Stimulated activated CD8-positive, alpha-beta memory T cell treated with anti-CD3 and anti-CD28 coated beads, Interleukin-4, amount 100 ng/mL, for 48 hours (primary cell): Measurements from ENCODE around the gene PODNL1.
A peak's percentile ranks its signal among the peaks of the same experiment; 100 is the strongest.
"Not testable (repeated sequence)": the region's sequence is repeated elsewhere in the genome, so short reads cannot be mapped to it uniquely, and the experiment has no call there.

Experiments used
- DNase-seq: peaks from one replicate; pipeline ENCODE4 v3.0.0-alpha.2; 2020

Gene PODNL1

DNA sequence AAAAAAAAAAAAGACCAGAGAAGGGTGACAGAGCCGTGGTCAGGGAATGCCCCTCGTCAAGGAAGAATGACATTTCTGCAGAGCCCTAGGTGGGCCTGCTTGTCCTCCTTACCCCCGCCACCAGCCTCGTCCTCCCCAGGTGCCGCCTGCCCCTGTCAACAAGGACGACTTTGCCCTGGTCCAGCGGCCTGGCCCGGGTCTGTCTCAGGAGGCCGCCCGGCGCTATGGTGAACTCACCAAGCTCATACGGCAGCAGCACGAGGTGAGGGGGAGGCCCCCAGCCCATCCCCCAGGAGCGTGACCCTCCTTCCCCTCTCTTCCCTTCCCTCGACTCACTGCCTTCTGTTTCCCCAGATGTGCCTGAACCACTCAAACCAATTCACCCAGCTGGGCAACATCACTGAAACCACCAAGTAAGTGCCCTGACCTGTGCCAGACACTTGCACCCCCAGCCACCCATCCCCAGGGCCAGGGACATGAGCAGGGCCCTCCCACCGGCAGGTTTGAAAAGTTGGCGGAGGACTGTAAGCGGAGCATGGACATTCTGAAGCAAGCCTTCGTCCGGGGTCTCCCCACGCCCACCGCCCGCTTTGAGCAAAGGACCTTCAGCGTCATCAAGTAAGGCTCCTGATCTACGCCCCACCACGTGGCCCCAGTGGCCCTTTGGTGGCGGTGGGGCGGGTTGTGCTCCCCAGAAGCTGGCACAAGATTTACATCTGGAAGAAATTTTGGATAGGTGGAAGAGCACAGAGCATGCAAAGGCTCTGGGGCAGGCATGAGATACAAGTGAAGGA is 14.8 kb downstream of the PODNL1 start:
- no peak for DNase-seq

DNA sequence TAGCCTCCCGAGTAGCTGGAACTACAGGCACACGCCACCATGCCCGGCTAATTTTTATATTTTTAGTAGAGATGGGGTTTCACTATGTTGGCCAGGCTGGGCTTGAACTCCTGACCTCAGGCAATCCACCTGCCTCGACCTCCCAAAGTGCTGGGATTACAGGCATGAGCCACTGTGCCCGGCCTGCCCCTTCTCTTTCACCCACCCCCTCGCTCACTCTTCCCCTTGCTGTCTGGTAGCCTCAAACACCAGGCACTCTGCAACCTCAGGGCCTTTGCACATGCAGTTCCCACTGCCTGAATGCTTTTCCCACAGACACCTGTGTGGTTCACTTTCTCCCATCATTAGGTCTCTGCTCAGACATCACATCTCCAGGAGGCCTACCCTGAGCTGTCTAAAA is 16.1 kb downstream of the PODNL1 start:
- not testable (repeated sequence) for DNase-seq

DNA sequence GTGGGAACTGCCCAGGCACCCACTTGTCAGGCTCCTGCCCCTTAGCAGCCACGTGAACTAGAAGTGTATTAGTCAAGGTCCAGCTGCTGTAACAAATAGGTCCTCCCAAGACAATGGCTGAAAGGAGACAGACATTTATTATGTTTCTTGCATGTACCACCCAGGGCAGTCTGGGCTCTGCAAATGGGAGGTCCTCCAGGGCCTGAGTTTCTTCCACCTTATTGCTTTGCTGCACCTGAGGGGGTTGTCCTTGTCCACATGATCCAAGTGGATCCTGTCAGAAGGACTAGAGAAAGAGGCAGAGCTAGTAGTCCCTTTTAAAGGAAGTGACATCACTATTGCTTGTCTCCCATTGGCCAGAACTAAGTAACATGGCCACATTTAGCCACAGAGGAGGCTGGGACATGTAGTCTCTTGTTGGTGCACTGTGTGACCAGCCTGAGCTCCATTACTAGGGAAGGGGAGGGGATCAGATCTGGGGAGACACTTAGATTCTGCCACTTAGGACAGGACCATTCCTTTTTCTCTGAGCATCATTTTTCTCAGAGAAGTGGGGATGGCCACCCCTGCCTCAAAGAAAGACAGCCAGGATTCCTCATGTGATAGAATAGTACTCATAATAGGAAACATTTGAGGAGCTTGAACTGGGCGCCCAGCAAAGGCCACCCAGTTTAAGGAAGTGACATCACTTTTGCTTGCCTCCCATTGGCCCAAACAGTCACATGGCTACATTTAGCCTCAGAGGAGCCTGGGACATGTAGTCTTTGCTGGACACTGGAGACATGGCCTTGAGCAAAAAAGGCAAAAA is 17.1 kb downstream of the PODNL1 start:
- DNase-seq, result peak; percentile 48

DNA sequence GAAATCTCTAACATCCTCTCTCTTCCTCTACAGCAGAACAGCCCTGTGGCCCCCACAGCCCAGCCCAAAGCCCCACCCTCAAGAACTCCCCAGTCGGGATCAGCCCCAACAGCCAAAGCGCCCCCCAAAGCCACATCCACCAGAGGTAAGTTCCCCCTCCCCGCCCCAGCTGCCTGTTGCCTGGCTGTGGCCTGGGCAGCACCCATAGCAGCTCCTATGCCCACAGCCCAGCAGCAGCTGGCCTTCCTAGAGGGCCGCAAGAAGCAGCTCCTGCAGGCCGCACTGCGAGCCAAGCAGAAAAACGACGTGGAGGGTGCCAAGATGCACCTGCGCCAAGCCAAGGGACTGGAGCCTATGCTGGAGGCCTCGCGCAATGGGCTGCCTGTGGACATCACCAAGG is 17.7 kb downstream of the PODNL1 start:
- DNase-seq, result no peak

DNA sequence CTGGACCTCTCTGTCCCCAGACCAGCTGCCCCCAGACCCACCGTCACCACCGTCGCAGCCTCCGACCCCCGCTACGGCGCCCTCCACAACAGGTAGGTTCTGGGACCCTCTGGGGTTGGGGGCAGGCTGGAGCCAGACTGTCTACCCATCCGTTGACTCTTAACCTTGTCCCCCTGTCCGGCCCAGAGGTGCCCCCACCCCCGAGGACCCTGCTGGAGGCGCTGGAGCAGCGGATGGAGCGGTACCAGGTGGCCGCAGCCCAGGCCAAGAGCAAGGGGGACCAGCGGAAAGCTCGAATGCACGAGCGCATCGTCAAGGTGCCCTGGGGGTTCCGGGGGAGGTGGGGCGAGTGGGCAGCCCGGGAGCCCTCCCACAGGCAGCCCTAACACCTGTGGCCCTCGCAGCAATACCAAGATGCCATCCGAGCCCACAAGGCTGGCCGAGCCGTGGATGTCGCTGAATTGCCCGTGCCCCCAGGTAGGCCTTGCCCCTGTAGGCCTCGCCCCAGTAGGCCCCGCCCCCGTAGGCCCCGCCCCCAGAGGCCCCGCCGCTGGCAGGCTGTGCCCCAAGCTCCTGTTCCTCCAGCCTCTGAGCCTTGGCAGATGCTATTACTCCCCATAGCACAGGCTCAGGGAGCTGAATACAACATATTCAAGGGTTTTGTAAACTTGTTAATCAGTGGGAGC is 19.3 kb downstream of the PODNL1 start:
- DNase-seq, result no peak

DNA sequence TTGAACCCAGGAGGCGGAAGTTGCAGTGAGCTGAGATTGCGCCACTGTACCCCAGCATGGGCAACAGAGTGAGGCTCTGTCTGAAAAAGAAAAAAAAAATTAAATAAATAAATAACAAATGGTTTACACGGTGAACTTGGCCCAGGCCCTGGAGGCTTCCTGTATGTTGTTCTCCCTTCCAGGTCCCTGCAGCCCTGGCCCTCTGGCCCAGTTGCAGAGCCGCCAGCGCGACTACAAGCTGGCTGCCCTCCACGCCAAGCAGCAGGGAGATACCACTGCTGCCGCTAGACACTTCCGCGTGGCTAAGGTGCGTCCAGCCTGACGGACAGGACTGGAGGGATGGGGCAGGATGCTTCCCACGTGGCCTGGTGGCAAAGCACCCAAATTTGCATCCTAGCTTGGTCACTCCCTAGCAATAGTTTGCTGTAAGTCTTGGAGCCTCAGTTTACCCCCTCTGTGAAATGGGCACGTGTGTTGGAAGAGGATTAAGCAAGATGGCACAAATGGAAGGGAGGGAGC is 20.3 kb downstream of the PODNL1 start:
- DNase-seq, result no peak

DNA sequence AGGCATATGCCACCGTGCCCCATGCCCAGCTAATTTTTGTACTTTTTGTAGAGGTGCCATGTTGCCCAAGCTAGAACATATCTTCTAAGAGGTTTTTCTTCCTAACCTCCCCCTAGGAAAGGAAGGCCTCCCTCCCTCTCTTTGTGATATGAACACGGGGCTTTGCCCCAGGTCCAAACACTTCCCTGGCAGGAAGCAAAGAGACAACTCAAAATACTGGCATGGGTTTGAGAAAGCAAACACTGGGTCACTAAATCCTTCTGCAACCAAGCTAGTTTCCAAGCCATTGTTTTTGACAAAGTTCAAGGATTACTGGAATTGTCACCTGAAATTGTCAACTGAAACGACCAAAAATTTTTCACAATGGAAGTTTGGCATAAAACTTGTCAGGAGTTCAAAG is 23.4 kb downstream of the PODNL1 start:
- DNase-seq, result no peak

DNA sequence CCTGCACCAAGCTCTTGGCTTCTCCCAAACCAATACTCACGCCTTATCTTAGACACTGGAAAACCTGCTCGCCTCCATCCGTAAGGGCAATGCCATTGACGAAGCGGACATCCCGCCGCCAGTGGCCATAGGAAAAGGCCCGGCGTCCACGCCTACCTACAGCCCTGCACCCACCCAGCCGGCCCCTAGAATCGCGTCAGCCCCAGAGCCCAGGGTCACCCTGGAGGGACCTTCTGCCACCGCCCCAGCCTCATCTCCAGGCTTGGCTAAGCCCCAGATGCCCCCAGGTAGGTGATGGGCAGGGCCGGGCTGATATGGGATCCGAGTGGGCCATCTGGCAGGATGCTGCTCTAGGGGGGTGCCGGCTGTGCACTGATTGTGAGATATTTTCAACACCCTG is 24.9 kb downstream of the PODNL1 start:
- DNase-seq, result no peak

DNA sequence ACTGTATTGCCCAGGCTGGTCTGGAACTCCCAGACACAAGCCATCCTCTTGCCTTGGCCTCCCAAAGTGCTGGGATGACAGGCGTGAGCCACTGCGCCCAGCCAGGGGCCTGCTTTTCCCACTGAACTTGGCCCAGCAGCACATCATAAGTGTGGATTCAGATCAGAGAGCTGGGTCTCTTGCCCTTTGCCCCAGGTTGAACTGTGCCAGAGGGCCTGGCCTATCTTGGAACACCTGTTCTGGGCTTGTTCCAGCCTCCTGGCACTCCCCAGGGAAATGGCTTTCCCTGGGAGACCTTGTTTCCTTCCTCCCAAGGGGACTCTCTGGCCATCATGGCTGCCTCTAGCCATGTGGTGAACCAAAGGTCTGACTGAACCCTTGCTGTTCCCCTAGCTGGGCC is 28.8 kb downstream of the PODNL1 start:
- DNase-seq, result no peak

DNA sequence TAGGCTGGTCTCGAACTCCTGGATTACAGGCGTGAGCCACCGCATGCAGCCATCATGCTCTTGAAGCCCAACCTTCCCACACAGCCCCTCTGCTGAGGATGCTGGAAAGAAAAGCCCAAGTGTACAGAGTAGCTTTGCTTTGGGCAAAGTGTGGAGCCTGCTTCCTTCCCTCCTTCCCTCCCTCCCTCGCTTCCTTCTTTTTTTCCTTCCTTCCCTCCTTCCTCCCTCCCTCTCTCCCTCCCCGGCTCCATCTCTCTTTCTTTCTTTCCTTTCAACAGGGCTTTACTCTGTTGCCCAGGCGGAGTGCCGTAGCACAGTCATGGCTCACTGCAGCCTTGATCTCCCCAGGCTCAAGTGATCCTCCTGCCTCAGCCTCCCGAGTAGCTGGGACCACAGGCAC is 29.5 kb downstream of the PODNL1 start:
- DNase-seq, result no peak

DNA sequence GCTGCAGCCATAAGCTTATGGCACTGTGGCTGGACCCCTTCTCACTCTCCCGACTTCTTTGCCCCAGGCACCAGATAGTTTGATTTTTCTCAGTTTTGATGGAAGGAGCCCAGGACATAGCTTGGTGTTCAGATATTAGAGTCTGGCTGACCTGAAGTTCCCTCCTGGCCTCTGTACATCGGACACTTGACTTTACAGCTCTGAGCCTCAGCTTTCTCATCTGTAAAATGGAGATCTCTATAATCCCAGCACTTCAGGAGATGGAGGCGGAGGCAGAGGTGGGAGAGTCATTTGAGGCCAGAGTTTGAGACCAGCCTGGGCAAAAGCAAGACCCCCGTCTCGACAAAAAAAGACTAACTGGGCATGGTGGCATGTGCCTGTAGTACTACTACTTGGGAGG is 31.3 kb downstream of the PODNL1 start:
- no peak for DNase-seq

DNA sequence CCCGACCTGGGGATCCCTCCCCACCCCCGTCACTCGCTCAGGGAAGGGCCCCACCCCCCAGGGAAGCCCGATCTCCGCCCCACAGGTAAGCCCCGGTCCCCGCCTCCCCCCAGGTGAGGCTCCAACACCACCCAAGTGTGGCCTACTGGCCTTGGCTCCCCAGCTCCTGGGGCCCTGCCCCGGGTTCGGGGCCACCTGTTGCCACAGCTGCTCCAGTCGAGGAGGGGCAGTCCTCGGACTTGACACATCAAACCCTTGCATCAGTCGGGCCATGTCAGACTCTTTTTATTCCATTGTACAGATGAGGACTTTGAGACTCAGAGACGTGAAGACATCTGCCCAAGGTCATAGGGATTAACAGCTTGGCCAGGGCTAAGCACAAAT is 31.7 kb downstream of the PODNL1 start:
- DNase-seq, result peak; percentile 46

DNA sequence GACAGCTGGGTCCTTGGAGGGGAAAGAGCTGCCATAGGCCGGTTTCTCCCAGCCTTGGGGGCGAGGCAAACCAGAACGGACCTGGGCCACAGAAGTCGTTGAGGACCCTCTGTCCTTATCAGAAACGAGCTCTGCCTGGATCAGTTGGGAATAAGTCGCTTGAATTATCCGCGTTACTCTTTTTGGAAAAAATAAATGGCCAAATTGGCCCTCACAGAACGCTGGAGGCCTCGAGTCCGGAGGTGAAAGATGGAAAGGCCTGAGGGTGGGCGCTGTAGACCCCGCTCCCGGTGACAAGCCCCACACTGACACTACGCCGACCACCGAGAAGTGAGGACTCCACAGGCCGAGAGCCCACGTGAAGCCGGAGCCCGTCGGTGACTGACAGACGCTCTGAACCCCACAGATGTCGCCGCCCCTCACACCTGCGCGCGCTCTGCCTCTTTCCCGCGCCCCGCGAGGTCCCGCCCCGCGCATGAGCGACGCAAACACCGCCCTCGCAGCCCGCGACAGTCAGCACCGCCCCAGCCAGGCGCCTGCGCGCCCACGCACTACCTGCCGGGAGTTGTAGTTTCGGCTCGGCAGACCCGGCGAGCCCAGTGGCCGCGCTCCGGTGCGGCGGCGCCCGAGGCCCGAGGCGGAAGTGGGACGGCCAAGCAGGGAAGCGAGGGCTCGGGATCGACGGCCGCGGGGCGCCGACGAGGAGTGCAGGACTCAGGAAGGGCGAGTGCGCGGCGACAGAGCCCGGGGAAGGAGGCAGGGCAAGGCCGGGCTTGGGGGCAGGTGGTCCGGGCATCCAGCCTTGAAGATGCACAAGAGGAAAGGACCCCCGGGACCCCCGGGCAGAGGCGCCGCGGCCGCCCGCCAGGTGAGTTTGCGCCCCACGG is 32.3 kb downstream of the PODNL1 start, which contains the start of the genes BRME1 and CC2D1A:
BRME1 (minus strand) TSS at position 484 of the 887 bp plus-strand sequence. CDS start 1,225 bp downstream, outside the sequence.
CC2D1A (plus strand) TSS at position 568 of the 887 bp plus-strand sequence; CDS start at position 809, 241 bp downstream.
- DNase-seq, result peak; percentile 98

DNA sequence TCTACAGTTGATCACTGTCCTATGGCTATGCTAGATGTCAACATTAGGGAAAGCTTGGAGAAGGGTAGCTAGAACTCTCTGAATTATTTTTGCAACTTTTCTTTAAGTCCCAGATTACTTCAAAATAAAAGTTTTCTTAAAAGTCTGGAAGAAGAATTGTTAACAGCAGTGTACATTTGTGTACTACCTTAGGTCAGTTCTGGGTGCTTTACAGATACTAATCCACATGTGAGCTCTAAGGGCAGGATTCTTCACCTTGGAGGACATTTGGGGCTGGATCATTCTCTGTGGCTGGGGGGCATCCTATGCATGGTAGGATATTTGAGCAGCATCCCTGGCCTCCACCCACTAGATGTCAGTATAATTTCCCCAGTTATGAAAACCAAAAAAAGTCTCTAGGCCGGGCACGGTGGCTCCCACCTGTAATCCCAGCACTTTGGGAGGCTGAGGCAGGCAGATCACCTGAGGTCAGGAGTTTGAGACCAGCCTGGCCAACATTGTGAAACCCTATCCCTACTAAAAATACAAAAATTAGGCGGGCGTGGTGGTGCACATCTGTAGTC is 35.1 kb downstream of the PODNL1 start:
- no peak for DNase-seq

DNA sequence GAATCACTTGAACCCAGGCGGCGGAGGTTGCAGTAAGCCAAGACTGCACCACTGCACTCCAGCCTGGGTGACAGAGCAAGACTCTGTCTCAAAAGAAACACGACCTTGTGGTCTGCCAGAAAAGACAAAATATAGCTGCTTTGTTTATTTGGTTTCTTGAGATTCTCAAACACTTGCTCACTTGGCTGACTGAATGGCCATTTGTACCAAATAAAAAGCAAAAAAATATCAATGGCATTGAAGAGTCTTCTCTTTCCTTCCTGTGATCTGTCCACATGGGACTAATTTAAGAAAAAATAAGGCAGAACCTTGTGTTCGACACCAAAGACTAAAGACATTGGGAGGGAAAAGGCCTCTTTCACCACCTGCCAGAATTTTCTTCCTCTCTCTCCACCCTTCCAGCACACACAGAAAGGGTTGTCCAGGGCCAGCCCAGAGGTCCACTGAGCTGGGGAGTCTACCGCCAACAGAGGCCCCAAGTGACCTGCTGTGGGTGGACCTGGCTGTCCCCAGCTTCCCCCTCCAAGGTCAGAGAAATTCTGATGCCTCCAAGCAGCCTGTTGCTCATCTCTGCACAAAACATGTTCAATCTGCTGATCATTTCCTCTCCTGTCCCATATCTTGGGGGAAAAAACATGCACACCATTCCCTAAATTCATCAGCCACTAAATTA is 38.2 kb downstream of the PODNL1 start:
- no peak for DNase-seq

DNA sequence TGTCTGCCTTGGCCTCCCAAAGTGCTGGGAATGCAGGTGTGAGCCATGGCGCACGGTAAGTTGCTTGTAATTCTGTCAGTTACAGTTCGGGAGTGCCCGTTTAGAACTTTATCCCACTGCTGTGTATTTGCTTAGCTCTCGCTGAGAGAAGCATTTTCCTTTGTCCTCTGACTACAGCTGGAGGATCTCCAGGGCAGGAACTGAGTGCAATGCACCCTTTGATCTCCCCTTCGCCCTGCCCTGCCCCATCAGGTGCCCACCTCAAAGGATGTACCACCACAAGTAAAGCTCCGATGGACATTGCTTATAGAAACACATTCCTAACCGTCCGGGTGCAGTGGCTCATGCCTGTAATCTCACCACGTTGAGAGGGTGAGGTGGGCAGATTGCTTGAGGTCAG is 38.8 kb downstream of the PODNL1 start:
- no peak for DNase-seq

DNA sequence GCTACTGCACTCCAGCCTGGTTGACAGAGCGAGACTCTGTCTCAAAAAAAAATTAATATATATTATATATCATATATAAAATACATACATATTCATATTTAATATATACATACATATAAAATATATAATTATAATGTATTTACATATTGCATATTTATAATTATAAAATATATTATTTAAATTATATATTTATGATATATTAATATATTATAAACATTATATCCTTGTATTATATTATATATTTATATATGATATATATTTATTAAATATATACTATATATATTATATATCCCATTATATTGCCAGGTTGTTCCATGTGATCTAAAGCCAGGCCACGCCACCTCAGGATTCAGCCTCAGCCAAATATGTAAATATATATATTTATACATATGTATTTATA is 42.0 kb downstream of the PODNL1 start:
- DNase-seq, result no peak

DNA sequence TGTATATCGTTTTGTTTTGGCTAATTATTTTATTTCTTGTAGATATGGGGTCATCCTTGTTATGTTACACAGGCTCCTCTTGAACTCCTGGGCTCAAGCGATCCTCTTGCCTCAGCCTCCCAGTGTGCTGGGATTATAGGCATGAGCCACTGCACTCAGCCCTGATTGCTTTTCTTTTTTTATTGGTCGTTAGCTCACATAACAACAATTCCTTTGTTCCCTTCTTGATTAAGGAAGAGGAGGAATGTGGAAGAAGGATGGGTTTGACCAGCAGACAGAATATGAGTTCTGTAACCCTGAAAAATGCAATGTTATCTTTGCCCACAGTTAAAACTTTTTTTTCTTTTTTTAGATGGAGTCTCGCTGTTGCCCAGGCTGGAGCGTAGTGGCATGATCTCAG is 43.7 kb downstream of the PODNL1 start:
- no peak for DNase-seq

DNA sequence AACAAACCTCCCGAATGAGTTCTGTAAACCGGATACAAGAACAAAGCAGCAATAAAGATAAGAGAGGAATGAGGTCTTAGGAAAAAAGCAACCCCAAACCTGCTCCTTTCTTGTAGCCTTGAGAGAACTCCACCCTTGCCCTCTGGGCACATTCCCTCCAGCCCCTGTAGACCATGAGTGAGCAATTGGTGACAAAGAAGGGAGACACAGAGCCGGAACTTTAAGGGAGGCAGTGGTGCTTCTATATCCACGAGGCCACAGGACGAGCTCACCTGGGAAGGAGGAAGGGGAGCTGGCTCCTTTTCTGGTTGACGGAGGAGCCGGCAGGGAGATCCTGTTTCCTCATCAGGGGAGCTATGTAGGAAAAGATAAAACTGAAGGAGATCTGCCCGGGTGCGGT is 45.3 kb downstream of the PODNL1 start:
- no peak for DNase-seq

DNA sequence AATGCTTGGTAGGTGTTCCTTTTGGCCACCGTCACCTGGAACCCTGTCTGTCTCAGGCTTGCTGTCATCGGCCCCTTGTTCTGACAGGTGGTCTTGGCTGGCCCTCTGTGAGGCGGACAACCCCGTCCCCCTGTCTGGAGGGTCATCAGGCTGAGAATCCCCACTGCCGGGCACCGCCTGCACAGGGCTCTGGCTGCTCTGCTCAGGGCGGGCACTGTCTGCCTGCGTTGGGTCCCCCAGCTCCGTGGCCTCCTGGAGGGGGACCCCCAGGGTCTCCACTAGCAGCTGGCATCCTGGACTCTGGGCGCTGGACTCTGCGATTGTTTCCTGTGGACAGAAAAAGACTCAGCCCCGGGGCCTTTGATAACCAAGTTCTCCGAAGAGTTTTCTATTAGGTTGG is 48.1 kb downstream of the PODNL1 start:
- DNase-seq, result no peak

DNA sequence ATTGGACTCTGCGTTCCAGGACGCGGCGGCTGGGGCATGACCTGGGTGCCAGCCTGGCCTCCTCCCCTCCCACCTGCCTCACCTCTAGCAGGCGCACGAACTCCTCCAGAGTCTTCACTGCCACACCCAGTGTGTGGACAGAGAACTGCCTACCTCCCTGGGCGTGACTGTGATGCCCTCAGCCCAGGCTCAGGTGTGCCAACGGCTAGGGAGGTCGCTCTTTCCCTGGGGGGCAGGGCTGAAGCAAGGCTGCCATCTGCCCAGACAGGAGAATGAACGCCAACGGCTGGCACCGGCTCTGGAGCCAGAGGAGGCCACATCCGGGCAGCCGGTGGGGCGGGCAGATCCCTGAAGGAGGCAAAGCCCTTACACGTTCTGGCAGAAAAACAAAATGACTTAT is 49.9 kb downstream of the PODNL1 start:
- DNase-seq, result no peak
